B cell (primary cell): ENCODE results near the gene CORO2B.

Source experiments
- CTCF ChIP-seq: fragments of 200-600 bp; IDR thresholded peaks from one replicate; pipeline ENCODE4 v1.8.0; 2022; ENCODE audit warnings: antibody characterized with exemption, mild to moderate bottlenecking
- EZH2 ChIP-seq: IDR thresholded peaks from 2 replicates; pipeline ENCODE4 v1.6.1; 2012; ENCODE audit warnings: borderline replicate concordance, low read depth, mild to moderate bottlenecking, moderate library complexity, low read length; ENCODE audit not compliant: insufficient read depth, poor library complexity, severe bottlenecking

GRCh38 chr15:68687136-68687735 is 108.4 kb downstream of the CORO2B start:
- no peak for TF ChIP-seq CTCF
- no peak for TF ChIP-seq EZH2
